B cell (primary cell): ENCODE measurements around the gene QSOX2. TPM values are rescaled to one million over a fixed set of nuclear protein-coding genes. Genes with fewer than 3 reads are reported as not detected.

Experiments used
- ATAC-seq: fragments of 200-7000 bp; cut with Tn5 transposase; one replicate; pipeline ENCODE4 v1.10.0; 2021; ENCODE audit warnings: low read depth, mild to moderate bottlenecking, moderate number of reproducible peaks, moderate library complexity
- CTCF ChIA-PET: fragments of 350-600 bp; sonication (Branson Sonifier 250); formaldehyde crosslinking; loops from one replicate; lab custom pipeline; 2021; ENCODE audit warnings: antibody characterized with exemption, inconsistent platforms; lab: Charles Lee
- POLR2A ChIA-PET: fragments of 350-600 bp; sonication (Branson Sonifier 250); formaldehyde crosslinking; loops from one replicate; lab custom pipeline; 2021; ENCODE audit warnings: antibody characterized with exemption; lab: Charles Lee
- DNase-seq: peaks from one replicate; pipeline ENCODE4 v3.0.0; 2013
- H2AFZ ChIP-seq: 2 replicates; pipeline ENCODE4 v1.6.1; 2012; ENCODE audit warnings: mild to moderate bottlenecking, low read depth, low read length; ENCODE audit not compliant: insufficient read depth, poor library complexity, severe bottlenecking
- H3K27ac ChIP-seq, 2 donors: 1 replicate in 1 of 2; 2 replicates in 1 of 2; pipeline ENCODE4 v1.5.1; 2012 to 2013; ENCODE audit warnings: low read length in 2 of 2, mild to moderate bottlenecking in 2 of 2, moderate library complexity in 1 of 2
- H3K27me3 ChIP-seq, 4 experiments: fragments of 200-600 bp in 1 of 4; sonication (generic) in 1 of 4; replicated peaks in 1 of 4; 1 replicate in 2 of 4; 2 replicates in 2 of 4; pipeline versions ENCODE4 v1.6.1 to v1.7.0; 2013 to 2016; ENCODE audit warnings: low read length in 3 of 4, mild to moderate bottlenecking in 2 of 4, mixed read lengths in 1 of 4, moderate library complexity in 1 of 4; ENCODE audit not compliant: insufficient read depth in 4 of 4, control insufficient read depth in 3 of 4; ENCODE audit errors: control extremely low read depth in 1 of 4
- H3K36me3 ChIP-seq, 2 experiments: replicated peaks in 1 of 2; 1 replicate in 1 of 2; 2 replicates in 1 of 2; pipeline versions ENCODE4 v1.6.1 to v1.7.1; 2013; ENCODE audit warnings: low read length in 1 of 2; ENCODE audit not compliant: insufficient read depth in 2 of 2, control insufficient read depth in 1 of 2; ENCODE audit errors: control extremely low read depth in 1 of 2, extremely low read depth in 1 of 2
- H3K4me1 ChIP-seq, 2 donors: fragments of 200-600 bp in 1 of 2; sonication (generic) in 1 of 2; 1 replicate in 1 of 2; 2 replicates in 1 of 2; pipeline versions ENCODE4 v1.5.1 to v1.6.1; 2013 to 2017; ENCODE audit warnings: low read length in 2 of 2; ENCODE audit not compliant: control insufficient read depth in 2 of 2, insufficient read depth in 2 of 2
- H3K4me2 ChIP-seq: replicated peaks from 2 replicates; pipeline ENCODE3; 2012; ENCODE audit warnings: mild to moderate bottlenecking, low read depth, low read length; ENCODE audit not compliant: poor library complexity, severe bottlenecking
- H3K4me3 ChIP-seq, 5 experiments: fragments of 200-600 bp in 1 of 5; sonication (generic) in 1 of 5; 1 replicate in 3 of 5; 2 replicates in 2 of 5; pipeline versions ENCODE4 v1.5.1 to v1.7.0; 2011 to 2016; ENCODE audit warnings: low read length in 4 of 5, mild to moderate bottlenecking in 4 of 5, low read depth in 2 of 5, control low read depth in 1 of 5, moderate library complexity in 1 of 5; ENCODE audit not compliant: insufficient read depth in 1 of 5; ENCODE audit errors: control extremely low read depth in 1 of 5, extremely low read depth in 1 of 5
- H3K79me2 ChIP-seq: fragments of 200-600 bp; sonication (generic); one replicate; pipeline ENCODE4 v1.6.0; 2016; ENCODE audit warnings: low read length; ENCODE audit not compliant: control insufficient read depth, insufficient read depth
- H3K9ac ChIP-seq: fragments of 200-600 bp; sonication (generic); 2 replicates; pipeline ENCODE4 v1.6.1; 2017; ENCODE audit warnings: mild to moderate bottlenecking, low read length, moderate library complexity
- H3K9me3 ChIP-seq, 3 donors: one replicate each; pipeline versions ENCODE4 v1.6.1 to v1.7.1; 2013; ENCODE audit warnings: low read length in 2 of 3; ENCODE audit not compliant: control insufficient read depth in 2 of 3, insufficient read depth in 1 of 3; ENCODE audit errors: control extremely low read depth in 1 of 3
- H4K20me1 ChIP-seq: 2 replicates; pipeline ENCODE4 v1.6.0; 2012; ENCODE audit warnings: mild to moderate bottlenecking, low read length; ENCODE audit not compliant: insufficient read depth, control insufficient read depth, poor library complexity, severe bottlenecking
- H3K27ac Mint-ChIP-seq: one replicate; pipeline ENCODE4 v1.8.0; 2021; ENCODE audit warnings: mixed read lengths
- H3K27me3 Mint-ChIP-seq: one replicate; pipeline ENCODE4 v1.8.0; 2021; ENCODE audit warnings: mixed read lengths
- H3K4me1 Mint-ChIP-seq: one replicate; pipeline ENCODE4 v1.8.0; 2021; ENCODE audit warnings: mixed read lengths
- H3K4me3 Mint-ChIP-seq: one replicate; pipeline ENCODE4 v1.8.0; 2021; ENCODE audit warnings: mixed read lengths
- H3K9me3 Mint-ChIP-seq: one replicate; pipeline ENCODE4 v1.8.0; 2022; ENCODE audit warnings: mixed read lengths; ENCODE audit not compliant: insufficient read depth
- CTCF ChIP-seq: fragments of 200-600 bp; IDR thresholded peaks from one replicate; pipeline ENCODE4 v1.8.0; 2022; ENCODE audit warnings: antibody characterized with exemption, mild to moderate bottlenecking
- EZH2 ChIP-seq: IDR thresholded peaks from 2 replicates; pipeline ENCODE4 v1.6.1; 2012; ENCODE audit warnings: borderline replicate concordance, low read depth, mild to moderate bottlenecking, moderate library complexity, low read length; ENCODE audit not compliant: insufficient read depth, poor library complexity, severe bottlenecking
- WGBS: methylation state at CpG from one replicate; pipeline ENCODE4 v1.1.5; 2013; ENCODE audit warnings: missing lambda C conversion rate; ENCODE audit not compliant: insufficient coverage; 5-methylcytosine and 5-hydroxymethylcytosine counted together
- intact Hi-C: fragments of 100-400 bp; cut with micrococcal nuclease; formaldehyde crosslinking; loops from one replicate; pipeline ENCODE4 v1.10.0; 2022
- polyA plus RNA-seq: library from polyadenylated mRNA; depleted of rRNA; stranded (reverse); fragments of >200 nt; gene quantifications from 2 replicates; pipeline ENCODE4 v1.2.3, GENCODE V29; 2012
- total RNA-seq, 2 donors: library from RNA; stranded (reverse); fragments of 120-200 nt in 1 of 2; gene quantifications; 1 replicate in 1 of 2; 2 replicates in 1 of 2; pipeline versions ENCODE4 v1.2.3 to v1.2.4, GENCODE V29; 2013 to 2022

Gene QSOX2
- total and polyA plus RNA-seq, 2 donors (not counting 1 experiment from before 2014, with no cell fraction given): 62.9 to 139 TPM

- H3K36me3 ChIP-seq: peaks cover 2 to 29% of the 10 kb centered on the region in 2 experiments
- 97% methylated on average over 19 of the region's 20 CpGs for WGBS
- H3K9ac ChIP-seq: peak overlapping the region; percentile 39
- peaks cover 86% of the 10 kb centered on the region for H3K79me2 ChIP-seq
- no peak for TF ChIP-seq EZH2
- no peak for TF ChIP-seq CTCF
- peak overlapping the region; percentile 70 to 83 for H3K27ac ChIP-seq
- H3K9me3 Mint-ChIP-seq: no peaks in the 10 kb centered on the region
- no peaks in the 10 kb centered on the region for H3K9me3 ChIP-seq
- ATAC-seq (no peak), DNase-seq (no peak)
- ChIA-PET POLR2A (interaction anchor here (1.1 to 3.6 kb wide), 3 partner anchors 15 to 42 kb away, joined by 3 to 53 read pairs (median 4); no protein-coding TSS in a partner anchor), CTCF (interaction anchor here (1.1 to 8.5 kb wide), 5 partner anchors 15 to 70 kb away, joined by 6 to 102 read pairs (median 9); no protein-coding TSS in a partner anchor)
- H3K27me3 ChIP-seq: no peaks in the 10 kb centered on the region
- no peaks in the 10 kb centered on the region for H3K27me3 Mint-ChIP-seq
- H3K4me1 ChIP-seq: peaks cover 73 to 83% of the 10 kb centered on the region in 2 donors
- no peak overlapping the region for H2AFZ ChIP-seq
- peak overlapping the region; percentile 94 for H3K4me3 Mint-ChIP-seq
- peak overlapping the region in 1 of 5 experiments; percentile 40 for H3K4me3 ChIP-seq
- intact Hi-C loops: loop anchor here (1.0 to 10.0 kb wide), 3 partner anchors 16 to 276 kb away; partner anchors contain the start of genes SNAPC4 and UBAC1
- peaks cover 74% of the 10 kb centered on the region for H4K20me1 ChIP-seq
- peak overlapping the region; percentile 90 for H3K27ac Mint-ChIP-seq
- peak overlapping the region; percentile 86 for H3K4me2 ChIP-seq
- H3K4me1 Mint-ChIP-seq: peaks cover 82% of the 10 kb centered on the region
Measured at GRCh38 chr9:136240941-136241340, 4.7 kb downstream of the QSOX2 start.

GRCh38 chr9:136239983-136240330, 5.7 kb downstream of the QSOX2 start:
- ATAC-seq (peak; percentile 76), DNase-seq (peak; percentile 88)
- H2AFZ ChIP-seq: no peak overlapping the region
- peaks cover 89% of the 10 kb centered on the region for H3K4me1 Mint-ChIP-seq
- peaks cover 72 to 86% of the 10 kb centered on the region in 2 donors for H3K4me1 ChIP-seq
- POLR2A ChIA-PET: interaction anchor here (0.5 to 3.6 kb wide), 4 partner anchors 14 to 76 kb away, joined by 3 to 53 read pairs (median 4); no protein-coding TSS in a partner anchor
- peaks cover 92% of the 10 kb centered on the region for H3K79me2 ChIP-seq
- peaks cover 80% of the 10 kb centered on the region for H4K20me1 ChIP-seq
- peak overlapping the region; percentile 94 for H3K4me3 Mint-ChIP-seq
- H3K4me3 ChIP-seq: peak overlapping the region in 3 of 5 experiments; percentile 11 to 40 (median 26)
- intact Hi-C loops: loop anchor here (1.0 to 10.0 kb wide), 4 partner anchors 15 to 275 kb away; partner anchors contain the start of genes SNAPC4 and UBAC1
- peaks cover 2 to 39% of the 10 kb centered on the region in 2 experiments for H3K36me3 ChIP-seq
- H3K27me3 Mint-ChIP-seq: no peaks in the 10 kb centered on the region
- no peaks in the 10 kb centered on the region for H3K9me3 Mint-ChIP-seq
- TF ChIP-seq CTCF: no peak
- TF ChIP-seq EZH2: no peak
- CTCF ChIA-PET: interaction anchor here (0.7 to 8.5 kb wide), 11 partner anchors 9 to 71 kb away, joined by 3 to 102 read pairs (median 4); no protein-coding TSS in a partner anchor
- H3K27ac Mint-ChIP-seq: peak overlapping the region; percentile 90
- peak overlapping the region; percentile 86 for H3K4me2 ChIP-seq
- WGBS: 0% methylated on average over 1 of the region's 2 CpGs
- no peaks in the 10 kb centered on the region for H3K9me3 ChIP-seq
- peak overlapping the region; percentile 54 to 78 for H3K27ac ChIP-seq
- peak overlapping the region; percentile 39 for H3K9ac ChIP-seq
- no peaks in the 10 kb centered on the region for H3K27me3 ChIP-seq
